NCI-H460 (cell line): Measurements from ENCODE around the gene ZG16. TPM values are rescaled to one million over a fixed set of nuclear protein-coding genes. Genes with fewer than 3 reads are reported as not detected.
"Not testable (repeated sequence)": the region's sequence is repeated elsewhere in the genome, so short reads cannot be mapped to it uniquely, and the experiment has no call there.

ENCODE experiments used
- DNase-seq: peaks from one replicate; pipeline ENCODE4 v3.0.0-alpha.2; 2016; ENCODE audit warnings: low read depth; ENCODE audit errors: extremely low read depth
- total RNA-seq: library from RNA; depleted of rRNA; stranded (reverse); fragments of >200 nt; shearing (Covaris generic); gene quantifications from 2 replicates; pipeline ENCODE4 v1.2.3, GENCODE V29; 2014

The ZG16 gene
- total RNA-seq, 1 experiment from 2014 or later = not detected

DNA sequence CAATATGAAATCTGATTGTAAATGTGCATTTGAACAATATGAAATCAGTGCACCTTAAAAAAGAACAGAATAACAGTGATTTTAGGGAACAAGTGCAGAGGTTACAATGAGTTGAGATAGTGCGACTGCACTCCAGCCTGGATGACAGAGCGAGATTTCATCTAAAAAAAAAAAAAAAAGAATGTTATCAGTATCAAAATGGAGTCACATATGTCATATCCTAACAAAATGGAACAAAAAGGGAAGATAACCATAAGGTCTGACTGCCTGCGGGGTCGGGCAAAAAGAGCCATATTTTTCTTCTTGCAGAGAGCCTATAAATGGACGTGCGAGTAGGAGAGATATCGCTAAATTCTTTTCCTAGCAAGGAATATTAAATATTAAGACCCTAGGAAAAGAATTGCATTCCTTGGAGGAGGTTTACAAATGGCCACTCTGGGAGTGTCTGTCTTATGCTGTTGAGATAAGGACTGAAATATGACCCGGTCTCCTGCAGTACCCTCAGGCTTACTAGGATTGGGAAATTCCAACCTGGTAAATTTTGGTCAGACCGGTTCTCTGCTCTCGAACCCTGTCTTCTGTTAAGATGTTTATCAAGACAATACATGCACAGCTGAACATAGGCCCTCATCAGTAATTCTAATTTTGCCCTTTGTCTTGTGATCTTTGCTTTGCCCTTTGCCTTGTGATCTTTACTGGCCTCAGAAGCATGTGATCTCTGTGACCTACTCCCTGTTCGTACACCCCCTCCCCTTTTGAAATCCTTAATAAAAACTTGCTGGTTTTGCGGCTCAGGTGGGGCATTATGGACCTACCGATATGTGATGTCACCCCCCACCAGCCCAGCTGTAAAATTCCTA lies 5.3 kb downstream of the ZG16 start:
- DNase-seq = not testable (repeated sequence)

DNA sequence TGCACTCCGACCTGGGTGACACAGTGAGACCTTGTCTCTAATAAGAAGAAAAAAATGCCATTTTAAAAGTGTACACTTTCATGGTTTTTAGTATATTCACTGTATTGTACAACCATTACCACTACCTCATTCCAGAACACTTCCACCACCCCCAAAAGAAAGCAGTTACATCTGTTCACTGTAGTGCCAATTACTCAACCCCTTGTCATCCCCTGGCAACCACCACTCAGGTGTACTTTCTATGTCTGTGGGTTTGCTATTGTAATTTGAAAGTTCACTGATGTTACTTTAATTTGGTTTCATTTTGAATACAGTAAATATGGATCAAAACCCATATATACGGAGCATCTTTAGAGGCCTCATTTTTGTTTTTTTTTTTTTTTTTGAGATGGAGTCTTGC lies 6.1 kb downstream of the ZG16 start:
- no peak for DNase-seq

DNA sequence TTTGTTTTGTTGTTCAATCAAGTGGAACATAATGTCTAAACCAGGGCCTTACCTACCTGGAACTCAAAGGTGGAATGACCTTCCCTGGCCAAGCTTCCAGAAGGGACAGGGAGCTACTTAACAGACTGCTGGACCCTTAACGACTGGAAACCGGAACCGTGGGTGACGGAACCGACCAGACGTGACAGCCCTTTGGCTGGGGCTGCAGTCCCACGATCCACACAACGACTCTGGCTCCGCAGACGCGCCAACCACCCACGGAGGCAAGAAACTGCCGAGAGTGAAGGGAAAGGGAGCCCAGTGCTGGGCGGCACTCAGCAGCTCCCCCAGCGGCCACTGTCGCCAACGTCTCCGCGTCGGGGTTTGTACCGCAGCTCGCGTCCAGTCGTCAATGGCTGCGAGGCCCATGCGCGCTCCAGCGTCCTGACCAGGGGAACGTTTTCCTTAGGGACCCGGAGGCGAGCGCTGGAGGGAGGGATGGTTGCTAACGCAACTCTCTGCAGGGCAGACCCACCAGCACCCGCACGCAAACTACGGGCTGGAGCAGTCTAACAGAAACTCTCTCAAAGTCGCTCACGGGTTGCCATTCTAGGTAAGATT lies 6.9 kb downstream of the ZG16 start:
- no peak for DNase-seq

DNA sequence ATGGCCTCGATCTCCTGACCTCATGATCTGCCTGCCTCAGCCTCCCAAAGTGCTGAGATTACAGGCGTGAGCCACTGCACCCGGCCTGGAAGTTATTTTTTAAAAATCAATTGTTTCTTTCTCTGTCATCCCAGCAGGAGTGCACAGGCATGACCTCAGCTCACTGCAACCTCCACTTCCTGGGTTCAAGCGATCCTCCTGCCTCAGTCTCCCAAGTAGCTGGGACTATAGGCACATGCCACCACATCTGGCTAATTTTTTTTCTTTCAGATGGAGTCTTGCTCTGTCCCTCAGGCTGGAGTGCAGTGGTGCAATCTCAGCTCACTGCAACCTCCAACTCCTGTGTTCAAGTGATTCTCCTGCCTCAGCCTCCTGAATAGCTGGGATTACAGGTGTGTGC lies 9.1 kb downstream of the ZG16 start:
- DNase-seq = not testable (repeated sequence)

DNA sequence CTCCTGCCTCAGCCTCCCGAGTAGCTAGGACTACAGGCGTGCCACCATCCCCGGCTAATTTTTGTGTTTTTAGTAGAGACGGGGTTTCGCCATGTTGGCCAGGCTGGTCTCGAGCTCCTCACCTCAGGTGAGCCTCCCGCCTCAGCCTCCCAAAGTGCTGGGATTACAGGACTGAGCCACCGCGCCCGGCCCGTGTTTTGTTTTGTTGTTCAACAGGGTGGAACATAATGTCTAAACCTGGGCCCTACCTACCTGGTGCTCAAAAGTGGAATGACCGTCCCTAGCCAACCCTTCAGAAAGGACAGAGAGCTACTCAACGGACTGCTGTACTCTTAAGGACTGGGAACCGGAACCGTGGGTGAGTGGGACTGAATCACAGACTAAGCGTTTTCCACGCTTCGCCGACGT lies 11.7 kb downstream of the ZG16 start:
- DNase-seq = no peak

DNA sequence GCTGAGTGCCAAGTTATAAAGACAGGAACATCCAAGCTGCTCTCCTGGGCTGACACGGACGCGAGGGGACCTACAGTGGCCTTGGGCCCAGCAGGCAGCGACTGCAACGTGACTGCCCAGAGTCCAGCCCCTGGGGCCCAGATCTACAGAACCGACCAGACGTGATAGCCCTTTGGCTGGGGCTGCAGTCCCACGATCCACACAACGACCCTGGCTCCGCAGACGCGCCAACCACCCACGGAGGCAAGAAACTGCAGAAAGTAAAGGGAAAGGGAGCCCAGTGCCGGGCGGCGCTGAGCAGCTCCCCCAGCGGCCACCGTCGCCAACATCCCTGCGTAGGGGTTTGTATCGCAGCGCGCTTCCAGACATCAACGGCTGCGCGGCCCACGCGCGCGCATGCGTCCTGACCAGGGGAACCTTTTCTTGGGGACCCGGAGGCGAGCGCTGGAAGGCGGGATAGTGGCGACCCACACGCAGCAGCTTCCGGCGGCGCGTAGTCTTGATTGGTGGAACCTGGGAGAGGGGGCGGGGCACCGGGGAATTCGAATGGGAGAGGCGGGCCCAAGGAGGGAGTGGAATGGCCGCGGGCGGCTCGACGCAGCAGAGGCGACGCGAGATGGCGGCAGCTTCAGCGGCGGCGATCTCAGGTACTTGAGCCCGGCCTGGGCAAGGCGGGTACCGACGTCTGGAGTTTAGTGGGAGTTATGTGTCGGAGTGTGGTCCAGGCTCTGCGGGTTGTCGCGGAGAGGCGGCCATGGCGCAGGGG lies 12.3 kb downstream of the ZG16 start, which contains the start of gene KIF22:
Gene KIF22 (plus strand): TSS at position 569 of the 766 bp plus-strand sequence. CDS start 9 bp downstream, at position 578.
- DNase-seq = peak; percentile 98

DNA sequence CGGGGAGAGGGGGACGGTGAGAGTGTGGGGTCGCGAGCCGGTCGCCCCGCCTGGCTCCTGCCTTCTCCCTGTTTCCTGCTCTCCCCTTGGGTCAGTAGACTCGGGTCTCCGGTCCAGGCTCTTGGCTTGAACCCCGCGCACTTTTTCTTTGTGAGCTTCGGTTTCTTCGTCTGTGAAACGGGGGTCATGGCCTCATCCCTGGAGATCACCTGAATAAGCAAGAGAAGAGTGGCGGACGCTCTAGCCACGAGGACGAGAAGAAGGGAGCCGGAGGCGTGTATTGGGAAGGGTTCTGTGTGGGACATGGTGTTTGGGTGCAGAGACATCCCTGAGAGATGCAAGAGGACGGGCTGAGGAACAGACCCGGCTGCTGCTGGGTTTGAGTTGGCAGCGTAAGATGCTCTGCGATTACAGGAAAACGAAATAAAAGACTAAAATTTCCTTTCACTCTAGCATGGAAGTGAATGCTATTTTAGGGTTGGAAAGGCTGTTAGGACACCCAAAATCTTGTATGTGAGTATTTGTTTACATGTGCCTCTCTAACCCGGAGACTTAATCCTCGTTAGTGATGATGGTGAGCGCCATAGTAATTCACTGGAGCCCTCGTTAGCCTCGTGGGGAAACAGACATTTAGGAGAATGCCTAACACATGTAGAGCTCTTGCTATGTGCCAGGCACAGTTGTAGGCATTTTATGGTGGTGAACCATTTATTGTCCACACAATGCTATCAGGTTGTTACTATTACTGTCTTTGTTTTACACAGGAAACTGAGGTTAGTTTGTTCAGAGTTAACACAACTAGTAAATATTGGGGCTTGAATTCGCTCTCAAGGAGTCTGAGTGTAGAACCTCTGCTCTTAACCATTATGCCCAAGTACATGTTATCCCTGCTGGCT lies 13.1 kb downstream of the ZG16 start:
- no peak for DNase-seq

DNA sequence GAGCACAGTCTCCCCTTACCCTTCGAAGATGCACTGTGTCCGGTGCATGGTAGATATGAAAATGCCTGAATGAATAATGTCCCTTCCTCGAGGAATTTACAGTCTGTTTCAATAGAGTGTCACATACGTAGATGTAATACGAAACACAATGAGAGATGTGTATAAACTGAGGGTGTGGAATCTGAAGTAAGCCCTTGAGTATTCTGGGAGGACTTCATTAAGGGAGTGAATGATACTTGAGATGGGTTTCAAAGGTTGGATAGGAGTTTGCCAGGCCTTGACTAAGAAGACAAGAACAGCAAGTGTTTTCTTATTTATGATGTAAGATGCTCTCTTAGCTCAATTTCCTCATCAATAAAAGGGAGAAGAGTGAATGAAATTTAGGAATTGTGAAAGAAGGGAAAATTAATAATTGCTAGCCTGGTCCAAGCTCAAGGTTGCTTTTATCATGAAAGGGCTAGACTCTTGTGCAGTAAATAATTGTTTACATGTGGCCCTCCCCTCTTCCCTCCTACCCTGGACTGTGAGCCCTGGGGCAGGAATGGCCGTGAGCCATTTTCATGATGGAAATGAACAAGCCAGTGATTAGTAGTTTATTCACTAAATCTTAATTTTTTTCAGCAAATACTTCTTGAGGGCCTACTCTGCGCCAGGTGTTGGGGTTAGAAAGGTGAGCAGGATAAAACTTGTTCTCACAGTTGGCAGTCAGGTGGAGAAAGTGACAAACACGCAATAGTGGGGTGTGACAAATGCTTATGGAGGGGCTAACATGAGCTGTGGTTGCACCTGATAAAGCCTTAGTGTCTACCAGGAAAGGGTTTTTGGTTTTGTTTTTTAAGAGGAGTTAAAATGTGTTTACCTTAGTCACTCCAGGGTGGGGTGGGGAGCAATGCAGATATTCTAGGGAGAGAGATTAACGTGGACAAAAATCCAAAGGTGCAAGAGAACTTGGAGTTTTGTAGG lies 14.1 kb downstream of the ZG16 start:
- DNase-seq = peak; percentile 68

DNA sequence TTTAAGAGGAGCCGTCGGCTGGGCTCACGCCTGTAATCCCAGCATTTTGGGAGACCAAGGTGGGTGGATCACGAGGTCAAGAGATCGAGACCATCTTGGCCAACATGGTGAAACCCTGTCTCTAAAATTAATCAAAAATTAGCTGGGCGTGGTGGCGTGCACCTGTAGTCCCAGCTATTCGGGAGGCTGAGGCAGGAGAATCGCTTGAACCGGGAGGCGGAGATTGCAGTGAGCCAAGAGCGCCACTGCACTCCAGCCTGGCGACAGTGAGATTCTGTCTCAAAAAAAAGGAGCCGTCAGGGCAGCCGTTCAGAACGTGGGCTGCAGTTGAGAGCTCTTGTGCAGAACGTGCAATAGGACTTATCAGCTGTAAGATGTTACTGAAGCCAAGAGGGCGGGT lies 15.1 kb downstream of the ZG16 start:
- DNase-seq = not testable (repeated sequence)

DNA sequence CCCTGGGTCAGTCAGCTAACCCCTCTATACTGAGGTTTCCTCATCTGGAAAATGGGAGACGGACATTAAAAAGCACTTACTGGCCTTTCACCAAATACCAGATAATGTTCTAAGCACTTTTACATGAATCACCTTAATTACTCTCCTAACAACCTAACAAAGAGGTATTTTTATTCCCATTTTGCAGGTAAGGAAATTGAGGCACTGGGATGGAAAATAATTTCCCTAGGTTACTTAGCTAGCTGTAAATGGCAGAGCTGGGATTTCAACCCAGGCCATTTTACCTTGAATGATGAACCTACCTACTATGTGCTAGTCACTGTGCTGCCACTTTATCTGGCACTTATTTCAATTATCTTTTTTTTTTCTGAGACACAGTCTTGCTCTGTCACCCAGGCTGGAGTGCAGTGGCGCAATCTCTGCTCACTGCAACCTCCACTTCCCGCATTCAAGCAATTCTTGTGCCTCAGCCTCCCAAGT lies 16.2 kb downstream of the ZG16 start:
- DNase-seq = no peak

DNA sequence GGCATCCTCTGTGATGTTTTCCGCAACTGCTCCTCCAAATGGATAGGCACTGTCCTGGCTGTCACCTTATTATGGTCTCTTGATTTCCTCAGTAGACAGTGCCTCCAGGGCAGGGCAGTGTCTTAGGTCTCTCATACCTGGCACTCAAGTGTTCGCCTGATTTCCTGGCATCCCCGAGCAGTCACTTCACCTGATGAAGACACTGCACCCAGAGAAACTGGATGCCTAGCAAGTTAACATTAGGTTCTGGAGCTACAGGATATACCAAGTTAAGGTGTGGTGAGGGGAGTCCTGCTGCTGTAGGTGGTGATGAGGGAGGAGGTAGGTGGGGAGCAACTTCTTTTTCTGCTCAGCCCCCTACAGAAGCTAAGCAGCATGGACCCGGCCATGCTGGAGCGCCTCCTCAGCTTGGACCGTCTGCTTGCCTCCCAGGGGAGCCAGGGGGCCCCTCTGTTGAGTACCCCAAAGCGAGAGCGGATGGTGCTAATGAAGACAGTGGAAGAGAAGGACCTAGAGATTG lies 24.4 kb downstream of the ZG16 start:
- no peak for DNase-seq

DNA sequence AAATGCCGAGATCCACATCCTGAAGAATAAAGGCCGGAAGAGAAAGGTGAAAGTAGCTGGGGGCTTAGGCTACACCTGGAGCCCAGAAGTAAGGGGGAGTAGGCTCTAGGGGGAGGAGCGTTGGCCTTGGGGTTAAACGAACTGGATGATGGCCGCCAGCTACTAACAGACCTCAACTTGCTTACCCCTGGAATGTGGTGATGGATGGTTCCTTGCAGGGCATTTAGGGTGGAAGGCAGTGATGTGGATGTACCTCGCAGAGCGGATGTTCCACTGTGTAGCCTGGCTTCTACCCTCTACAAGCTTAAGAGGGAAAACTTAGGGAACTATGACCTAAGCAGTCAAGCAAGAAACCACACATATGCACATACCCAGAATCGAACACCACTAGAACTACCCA lies 26.0 kb downstream of the ZG16 start:
- DNase-seq = no peak

DNA sequence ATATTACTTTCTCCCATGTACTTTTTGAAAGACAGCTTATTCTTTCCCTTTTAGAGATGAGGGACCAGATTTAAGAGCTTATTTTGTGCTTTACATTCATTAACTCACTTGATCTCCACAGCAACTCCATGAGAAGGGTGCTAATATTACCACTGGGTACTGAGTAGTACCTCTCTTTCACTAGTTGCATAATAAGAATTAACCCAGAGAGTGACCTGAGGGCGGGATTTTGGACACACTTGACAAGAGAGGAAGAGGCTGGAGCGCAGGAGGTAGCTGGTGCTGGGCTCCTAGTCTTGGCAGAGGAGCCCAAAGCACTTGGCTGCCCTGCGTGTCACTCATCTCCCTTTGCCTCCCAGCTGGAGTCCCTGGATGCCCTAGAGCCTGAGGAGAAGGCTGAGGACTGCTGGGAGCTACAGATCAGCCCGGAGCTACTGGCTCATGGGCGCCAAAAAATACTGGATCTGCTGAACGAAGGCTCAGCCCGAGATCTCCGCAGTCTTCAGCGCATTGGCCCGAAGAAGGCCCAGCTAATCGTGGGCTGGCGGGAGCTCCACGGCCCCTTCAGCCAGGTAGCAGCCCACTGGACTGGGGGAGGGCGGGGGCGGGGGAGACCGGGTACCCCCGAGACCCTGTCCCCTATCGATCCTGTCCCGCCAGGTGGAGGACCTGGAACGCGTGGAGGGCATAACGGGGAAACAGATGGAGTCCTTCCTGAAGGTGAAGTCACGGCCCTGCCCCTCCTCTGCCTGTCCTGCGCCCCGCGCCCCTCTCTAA lies 26.6 kb downstream of the ZG16 start:
- no peak for DNase-seq

DNA sequence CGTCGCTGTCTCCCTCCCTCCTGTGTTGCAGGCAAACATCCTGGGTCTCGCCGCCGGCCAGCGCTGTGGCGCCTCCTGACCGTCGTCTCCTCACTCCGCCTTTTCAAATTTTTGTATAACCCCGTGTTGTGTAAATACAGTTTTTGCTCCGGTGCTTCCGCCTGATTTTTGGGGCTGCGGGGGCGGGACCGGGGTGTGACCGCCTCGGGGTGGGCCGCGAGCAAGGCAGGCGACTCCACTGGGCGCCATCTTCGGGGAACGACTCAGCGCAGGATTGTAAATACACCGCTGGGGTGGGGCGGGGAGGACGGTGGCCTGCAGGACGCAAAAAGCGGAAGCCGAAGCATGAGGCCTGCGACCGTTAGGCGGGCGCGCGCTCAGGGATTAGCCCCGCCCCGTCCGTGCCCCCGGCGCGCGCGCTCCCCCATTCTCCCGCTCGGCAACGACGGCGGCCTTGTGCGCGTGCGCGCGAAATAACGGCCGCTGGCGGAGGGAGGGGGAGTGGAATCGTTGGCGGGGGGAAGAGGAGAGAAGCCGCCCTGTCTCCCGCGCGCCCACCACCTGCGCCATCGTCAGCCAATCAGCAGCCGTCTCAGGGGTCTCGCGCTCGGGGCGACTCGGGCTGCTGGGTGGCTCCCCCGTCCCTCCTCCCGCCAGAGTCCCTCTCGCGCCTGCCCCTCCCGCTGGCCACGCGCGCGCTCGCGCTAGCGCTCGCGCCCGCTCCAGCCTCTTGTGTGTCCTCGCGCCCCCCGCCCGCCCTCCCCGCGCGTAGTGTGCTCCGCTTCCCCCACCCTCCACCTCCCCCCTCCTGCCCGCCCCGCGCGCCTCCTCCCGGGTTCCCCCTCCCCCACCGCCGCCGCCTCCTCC lies 27.4 kb downstream of the ZG16 start:
- DNase-seq = peak; percentile 94

DNA sequence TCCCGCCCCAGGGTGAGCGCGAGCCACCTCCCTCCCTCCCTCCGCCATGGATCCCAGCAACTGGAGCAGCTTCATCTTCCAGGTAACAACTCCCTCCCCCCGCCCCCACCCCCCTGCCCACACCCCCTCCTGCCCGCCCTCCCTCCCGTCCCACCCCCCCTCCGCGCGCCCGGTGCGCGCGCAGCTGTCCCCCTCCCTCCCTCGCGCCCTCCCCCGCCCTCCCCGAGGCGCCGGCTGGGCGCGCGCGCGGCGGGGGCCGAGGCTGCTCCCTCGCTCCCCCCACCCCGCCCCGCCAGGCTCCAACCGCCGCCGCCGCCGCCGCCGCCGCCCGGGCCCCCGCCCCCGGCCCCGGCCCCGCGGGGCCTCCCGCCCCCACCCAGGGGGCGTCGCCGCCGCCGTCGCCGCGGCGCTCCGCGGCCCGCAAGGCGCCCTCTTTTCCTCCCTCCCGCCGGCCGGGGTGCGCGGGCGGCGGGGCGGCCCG lies 28.1 kb downstream of the ZG16 start, which contains the start of gene MAZ:
Gene MAZ (plus strand): TSS at position 431 of the 481 bp plus-strand sequence. CDS start 173 bp downstream, outside the sequence.
- DNase-seq = no peak

DNA sequence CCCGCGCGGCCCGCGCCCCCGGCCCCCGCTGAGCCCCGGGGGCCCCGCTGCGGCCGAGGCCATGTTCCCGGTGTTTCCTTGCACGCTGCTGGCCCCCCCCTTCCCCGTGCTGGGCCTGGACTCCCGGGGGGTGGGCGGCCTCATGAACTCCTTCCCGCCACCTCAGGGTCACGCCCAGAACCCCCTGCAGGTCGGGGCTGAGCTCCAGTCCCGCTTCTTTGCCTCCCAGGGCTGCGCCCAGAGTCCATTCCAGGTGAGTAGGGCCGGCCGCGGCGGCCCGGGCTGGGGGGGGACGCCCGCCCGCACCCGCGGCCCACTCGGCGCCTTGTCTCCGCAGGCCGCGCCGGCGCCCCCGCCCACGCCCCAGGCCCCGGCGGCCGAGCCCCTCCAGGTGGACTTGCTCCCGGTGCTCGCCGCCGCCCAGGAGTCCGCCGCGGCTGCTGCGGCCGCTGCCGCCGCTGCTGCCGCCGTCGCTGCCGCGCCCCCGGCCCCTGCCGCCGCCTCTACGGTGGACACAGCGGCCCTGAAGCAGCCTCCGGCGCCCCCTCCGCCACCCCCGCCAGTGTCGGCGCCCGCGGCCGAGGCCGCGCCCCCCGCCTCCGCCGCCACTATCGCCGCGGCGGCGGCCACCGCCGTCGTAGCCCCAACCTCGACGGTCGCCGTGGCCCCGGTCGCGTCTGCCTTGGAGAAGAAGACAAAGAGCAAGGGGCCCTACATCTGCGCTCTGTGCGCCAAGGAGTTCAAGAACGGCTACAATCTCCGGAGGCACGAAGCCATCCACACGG lies 28.8 kb downstream of the ZG16 start:
- DNase-seq = no peak
